LNCAP (cell line): ENCODE measurements around the gene CDC45.

Experiments used
- TF ChIP-seq, protein P1 (sequence below): fragments of 450-650 bp; IDR thresholded peaks from 2 replicates; pipeline ENCODE4 v1.5.1; 2017; ENCODE audit warnings: mild to moderate bottlenecking

Gene CDC45

DNA sequence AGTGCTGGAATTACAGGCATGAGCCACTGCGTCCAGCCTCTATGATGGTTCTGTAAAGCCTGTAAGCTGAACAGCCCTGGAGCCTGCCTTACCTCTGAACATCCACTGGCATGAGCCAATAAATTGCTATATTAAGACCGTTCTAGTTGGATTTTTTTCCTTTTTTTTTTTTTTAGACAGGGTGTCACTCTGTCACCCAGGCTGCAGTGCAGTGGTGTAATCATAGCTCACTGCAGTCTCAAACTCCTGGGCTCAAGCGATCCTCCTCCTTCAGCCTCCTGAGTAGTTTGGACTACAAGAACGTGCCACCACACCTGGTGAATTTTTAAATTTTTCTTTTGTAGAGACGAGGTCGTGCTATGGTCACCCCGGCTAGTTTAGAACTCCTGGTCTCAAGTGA lies 70.7 kb downstream of the CDC45 start:
- TF ChIP-seq, protein P1, sequence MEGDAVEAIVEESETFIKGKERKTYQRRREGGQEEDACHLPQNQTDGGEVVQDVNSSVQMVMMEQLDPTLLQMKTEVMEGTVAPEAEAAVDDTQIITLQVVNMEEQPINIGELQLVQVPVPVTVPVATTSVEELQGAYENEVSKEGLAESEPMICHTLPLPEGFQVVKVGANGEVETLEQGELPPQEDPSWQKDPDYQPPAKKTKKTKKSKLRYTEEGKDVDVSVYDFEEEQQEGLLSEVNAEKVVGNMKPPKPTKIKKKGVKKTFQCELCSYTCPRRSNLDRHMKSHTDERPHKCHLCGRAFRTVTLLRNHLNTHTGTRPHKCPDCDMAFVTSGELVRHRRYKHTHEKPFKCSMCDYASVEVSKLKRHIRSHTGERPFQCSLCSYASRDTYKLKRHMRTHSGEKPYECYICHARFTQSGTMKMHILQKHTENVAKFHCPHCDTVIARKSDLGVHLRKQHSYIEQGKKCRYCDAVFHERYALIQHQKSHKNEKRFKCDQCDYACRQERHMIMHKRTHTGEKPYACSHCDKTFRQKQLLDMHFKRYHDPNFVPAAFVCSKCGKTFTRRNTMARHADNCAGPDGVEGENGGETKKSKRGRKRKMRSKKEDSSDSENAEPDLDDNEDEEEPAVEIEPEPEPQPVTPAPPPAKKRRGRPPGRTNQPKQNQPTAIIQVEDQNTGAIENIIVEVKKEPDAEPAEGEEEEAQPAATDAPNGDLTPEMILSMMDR: no peak

DNA sequence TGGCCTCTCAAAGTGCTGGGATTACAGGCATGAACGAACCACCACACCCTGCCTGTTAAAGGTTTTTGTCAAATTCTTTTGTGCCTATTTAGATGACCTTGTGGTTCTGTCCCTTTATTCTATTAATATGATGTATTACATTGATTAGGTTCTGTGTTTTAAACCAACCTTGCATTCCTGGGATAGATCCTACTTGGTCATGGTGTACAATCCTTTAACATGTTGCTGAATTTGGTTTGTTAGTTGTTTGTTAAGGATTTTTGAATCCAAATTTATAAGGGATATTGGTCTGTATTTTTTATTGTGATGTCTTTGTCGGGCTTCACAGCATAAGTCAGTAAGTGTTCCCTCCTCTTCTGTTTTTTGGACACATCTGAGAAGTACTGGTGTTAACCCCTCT lies 73.5 kb downstream of the CDC45 start:
- TF ChIP-seq, protein P1: no peak

DNA sequence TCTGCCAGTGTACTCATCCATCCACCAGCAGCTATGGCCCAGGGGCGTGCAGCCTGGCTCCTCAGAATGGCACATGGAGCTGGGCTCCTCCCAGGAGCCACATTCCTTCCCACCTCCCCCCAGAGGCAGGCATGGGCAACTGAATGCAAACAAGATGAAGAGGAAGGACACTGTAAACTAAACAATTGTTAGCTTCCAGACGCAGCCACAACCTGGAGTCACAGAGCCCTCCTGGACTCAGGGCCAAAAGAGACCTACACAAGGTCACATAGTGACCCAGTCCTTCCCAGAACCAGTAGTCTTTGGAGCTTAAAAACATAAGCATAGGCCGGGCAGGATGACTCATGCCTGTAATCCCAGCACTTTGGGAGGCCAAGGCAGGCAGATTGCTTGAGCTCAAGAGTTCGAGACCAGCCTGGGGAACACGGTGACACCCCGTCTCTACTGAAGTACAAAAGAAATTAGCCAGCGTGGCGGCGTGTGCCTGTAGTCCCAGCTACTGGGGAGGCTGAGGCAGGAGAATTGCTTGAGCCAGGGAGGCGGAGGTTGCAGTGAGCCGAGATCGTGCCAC lies 75.2 kb downstream of the CDC45 start:
- TF ChIP-seq, protein P1: no peak

DNA sequence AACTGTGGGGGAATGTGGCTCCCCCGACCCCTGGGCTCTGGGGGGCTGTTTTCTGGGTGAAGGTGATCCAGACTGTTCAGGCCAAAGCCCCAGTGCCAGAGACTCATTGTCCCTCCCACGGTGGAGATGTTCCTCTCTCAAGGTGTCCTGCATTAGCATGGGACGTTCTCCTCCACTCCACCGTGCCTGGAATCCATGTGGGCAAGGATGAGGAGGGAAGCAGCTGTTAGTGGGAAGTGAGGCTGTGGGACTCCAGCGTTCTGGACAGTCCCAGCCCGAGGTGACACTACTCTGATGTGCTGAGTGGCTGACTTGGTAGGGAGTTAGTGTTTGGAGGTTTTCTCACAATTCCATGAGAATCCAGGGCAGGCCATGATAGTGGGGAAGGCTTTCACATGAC lies 75.9 kb downstream of the CDC45 start:
- TF ChIP-seq, protein P1: no peak

DNA sequence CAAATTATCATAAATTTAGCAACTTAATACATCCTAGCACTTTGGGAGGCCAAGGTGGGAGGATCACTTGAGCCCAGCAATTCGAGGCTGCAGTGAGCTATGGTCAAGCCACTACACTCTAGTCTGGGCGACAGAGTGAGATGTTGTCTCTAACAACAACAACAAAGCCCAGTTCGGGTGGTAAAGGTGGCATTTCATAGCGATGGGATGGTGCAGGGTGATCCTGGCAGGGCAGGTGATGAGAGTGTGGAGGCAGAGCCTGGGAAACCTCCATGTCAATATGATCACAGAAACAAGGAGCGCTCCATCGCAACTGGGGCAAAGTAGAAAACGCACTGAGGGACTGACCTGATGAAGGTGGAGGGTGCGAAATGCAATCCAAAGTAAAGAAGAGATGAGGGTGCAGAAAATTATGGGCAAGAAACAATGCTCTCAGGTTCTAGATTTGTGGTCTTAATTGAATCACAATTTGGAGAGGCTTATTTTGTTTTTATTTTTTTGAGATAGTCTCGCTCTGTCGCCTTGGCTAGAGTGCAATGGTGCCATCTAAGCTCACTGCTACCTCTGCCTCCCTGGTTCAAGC lies 77.3 kb downstream of the CDC45 start:
- TF ChIP-seq, protein P1: no peak

DNA sequence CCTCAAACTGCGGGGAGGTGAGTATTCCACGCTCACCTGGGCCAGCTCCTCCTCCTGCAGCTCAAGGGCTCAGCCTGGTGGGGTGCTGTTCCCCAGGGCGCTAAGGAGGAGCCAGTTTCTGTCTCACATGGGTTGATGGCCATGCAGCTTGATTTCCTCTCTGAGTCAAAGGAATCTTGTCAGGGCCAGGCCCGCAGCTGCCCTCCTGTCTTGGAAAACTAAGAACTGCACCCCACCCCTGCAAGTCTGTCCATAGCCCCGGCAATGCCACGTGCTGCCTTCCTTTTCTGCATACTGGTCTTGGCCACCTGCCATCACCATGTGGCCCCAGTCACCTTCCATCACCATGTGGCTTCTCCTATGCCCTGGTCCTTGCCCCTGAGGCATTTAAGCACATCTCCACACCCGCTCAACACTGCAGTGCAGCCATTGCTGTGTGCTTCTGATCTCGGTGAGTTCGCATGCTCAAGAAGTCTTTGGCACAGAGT lies 79.6 kb downstream of the CDC45 start:
- TF ChIP-seq, protein P1: no peak

DNA sequence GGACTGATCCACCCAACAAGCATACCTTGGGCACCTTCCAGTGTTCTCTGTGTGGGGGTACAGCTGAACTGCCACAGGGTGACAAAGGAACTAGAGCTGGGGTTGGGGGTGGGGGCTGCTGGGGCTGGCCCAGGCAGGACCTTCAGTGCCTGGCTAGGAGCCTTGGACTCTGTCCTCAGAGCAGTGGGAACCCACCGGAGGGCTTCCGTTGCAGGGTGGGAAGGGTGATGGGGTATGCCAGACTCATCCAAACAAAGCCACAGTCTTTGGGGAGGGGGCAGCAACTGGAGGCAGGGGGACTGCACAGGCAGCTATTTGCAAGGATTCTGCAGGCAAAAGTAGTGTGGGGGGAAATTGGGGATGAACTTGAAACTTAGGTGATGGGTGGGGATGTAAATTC lies 80.2 kb downstream of the CDC45 start:
- TF ChIP-seq, protein P1: no peak
